ENCODE data around the gene DNHD1. TPM values are rescaled to one million over a fixed set of nuclear protein-coding genes. Genes with fewer than 3 reads are reported as not detected.

The DNHD1 gene
- total RNA-seq, 1 experiment from 2014 or later = 3.5 TPM

DNA sequence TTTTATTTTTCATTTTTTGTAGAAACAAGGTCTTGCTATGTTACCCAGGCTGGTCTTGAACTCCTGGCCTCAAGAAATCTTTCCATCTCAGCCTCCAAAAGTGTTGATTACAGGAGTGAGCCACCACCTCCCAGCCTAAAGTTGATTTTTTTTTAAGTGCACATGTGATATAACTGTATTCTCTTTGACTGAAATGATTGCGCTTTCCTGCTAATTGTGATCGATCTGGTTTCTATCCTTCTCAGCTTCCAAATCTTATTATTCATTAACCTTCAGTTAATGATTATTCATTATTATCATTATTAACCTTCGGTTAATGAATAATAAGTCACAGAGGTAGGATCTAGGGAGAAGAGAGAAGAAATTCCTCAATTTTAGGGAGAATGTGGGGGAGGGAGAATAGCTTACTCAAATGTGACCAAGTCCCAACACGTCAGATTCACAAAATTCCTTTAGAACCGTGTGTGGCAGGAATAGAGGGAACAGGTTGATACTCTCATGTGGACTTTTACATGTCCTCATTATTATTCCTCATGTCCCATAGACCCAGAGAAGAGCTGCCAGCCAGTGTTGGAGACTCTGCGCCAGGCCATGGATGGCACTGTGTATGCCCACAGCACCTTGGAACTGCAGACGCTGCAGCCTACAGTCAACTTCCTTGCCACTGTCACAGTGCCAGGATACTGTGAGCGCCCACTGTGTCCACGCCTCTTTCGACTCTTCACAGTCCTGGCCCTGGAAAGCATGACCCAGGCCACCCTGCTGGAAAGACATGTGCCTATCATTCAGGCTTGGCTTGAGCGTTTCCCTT, 59.3 kb downstream of the DNHD1 start:
- Histone ChIP-seq H3K4me3 (no peak overlapping the region), H3K9me3 (replicated peaks) (no peaks in the 10 kb centered on the region), H3K27me3 (no peaks in the 10 kb centered on the region), H3K27ac (no peak overlapping the region), H3K36me3 (no peaks in the 10 kb centered on the region), H3K4me1 (no peaks in the 10 kb centered on the region)
- DNase-seq = no peak

GRCh38 chr11:6557063-6557462, 60.0 kb downstream of the DNHD1 start:
- Histone ChIP-seq H3K27me3 (no peaks in the 10 kb centered on the region), H3K9me3 (replicated peaks) (no peaks in the 10 kb centered on the region), H3K4me1 (no peaks in the 10 kb centered on the region), H3K4me3 (no peak overlapping the region), H3K27ac (no peak overlapping the region), H3K36me3 (no peaks in the 10 kb centered on the region)
- no peak for DNase-seq

DNA sequence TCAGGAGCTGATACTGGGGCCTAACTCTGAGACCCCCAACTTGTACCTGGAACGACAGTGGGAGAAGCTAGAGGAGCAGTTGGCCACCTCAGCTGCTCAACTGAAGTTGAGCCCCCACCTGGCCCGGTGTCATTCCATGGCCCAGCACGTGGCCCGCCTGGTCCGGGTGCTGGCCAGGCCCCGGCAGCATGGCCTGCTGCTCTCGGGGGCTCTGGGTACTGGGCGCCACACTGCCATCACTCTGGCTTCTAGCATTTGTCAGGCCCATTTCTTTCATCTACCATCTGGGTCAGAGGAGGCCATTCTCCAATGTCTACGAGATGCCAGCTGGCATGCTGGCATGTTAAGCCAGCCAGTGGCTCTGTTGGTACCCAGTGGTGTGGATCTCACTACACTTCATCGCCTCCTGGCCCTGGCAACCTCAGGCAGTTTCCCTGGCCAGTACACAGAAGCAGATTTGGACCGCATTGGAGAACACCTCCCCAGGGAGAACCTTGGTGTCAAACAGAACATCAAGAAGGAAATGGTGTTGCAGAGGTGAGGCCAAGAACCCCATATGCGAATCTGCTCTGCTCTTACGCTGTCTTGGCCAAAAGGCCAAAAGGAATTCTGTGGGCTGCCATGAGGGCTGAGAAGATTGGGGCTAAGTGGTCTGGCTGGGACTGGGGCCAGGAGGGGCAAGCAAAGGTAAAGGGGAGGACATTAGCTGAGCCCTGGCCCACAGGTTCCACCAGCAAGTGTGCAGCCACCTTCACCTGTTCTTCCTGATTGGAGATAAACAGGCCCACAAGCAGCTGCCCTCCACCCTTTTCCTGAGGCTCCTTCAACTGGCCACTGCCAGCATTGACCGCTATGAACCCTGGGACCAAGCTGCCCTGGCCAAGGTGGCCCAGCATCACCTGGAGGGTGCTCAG, 60.9 kb downstream of the DNHD1 start:
- Histone ChIP-seq H3K27me3 (no peaks in the 10 kb centered on the region), H3K4me3 (no peak overlapping the region), H3K9me3 (replicated peaks) (no peaks in the 10 kb centered on the region), H3K4me1 (no peaks in the 10 kb centered on the region), H3K27ac (no peak overlapping the region), H3K36me3 (no peaks in the 10 kb centered on the region)
- DNase-seq = no peak

GRCh38 chr11:6559369-6559768, 62.3 kb downstream of the DNHD1 start:
- no peak overlapping the region for H3K27ac ChIP-seq
- H3K36me3 ChIP-seq = no peaks in the 10 kb centered on the region
- H3K27me3 ChIP-seq = no peaks in the 10 kb centered on the region
- H3K9me3 ChIP-seq (replicated peaks) = no peaks in the 10 kb centered on the region
- peak in 1 of 2 experiments; percentile 41 for DNase-seq
- no peak overlapping the region for H3K4me3 ChIP-seq
- no peaks in the 10 kb centered on the region for H3K4me1 ChIP-seq

DNA sequence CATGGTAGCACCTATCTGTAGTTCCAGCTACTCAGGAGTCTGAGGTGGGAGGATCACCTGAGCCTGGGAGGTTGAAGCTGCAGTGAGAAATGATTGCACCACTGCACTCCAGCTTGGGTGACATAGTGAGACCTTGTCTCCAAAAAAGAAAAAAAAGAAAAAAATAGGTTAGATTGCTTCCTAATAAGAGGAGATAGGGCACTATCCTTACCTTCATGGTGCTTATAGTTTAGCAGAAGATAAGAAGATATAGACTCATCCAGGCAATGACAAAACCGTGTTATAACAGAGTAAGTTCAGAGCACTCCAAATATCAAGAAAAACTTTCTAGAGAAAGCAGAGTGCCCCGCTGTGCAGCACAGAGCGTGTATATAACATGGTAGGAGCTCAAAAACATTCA, 64.2 kb downstream of the DNHD1 start:
- DNase-seq = no peak
- Histone ChIP-seq H3K36me3 (no peaks in the 10 kb centered on the region), H3K4me1 (no peaks in the 10 kb centered on the region)

GRCh38 chr11:6563121-6563619, 66.1 kb downstream of the DNHD1 start:
- DNase-seq = peak in 1 of 2 experiments; percentile 20
- no peaks in the 10 kb centered on the region for H3K4me1 ChIP-seq

More for the DNA sequence above, 64.2 kb downstream of the DNHD1 start:
- Histone ChIP-seq H3K27ac (no peak overlapping the region), H3K4me3 (no peak overlapping the region), H3K27me3 (no peaks in the 10 kb centered on the region), H3K9me3 (replicated peaks) (no peaks in the 10 kb centered on the region)

GRCh38 chr11:6563667-6564066, 66.6 kb downstream of the DNHD1 start:
- Histone ChIP-seq H3K4me1 (no peaks in the 10 kb centered on the region; the same call in 1 of the 2 replicates), H3K27me3 (no peaks in the 10 kb centered on the region), H3K27ac (no peak overlapping the region), H3K9me3 (replicated peaks) (no peaks in the 10 kb centered on the region), H3K36me3 (no peaks in the 10 kb centered on the region), H3K4me3 (no peak overlapping the region)
- no peak for DNase-seq

More at GRCh38 chr11:6563121-6563619, 66.1 kb downstream of the DNHD1 start:
- H3K4me3 ChIP-seq = no peak overlapping the region
- no peaks in the 10 kb centered on the region for H3K27me3 ChIP-seq
- no peaks in the 10 kb centered on the region for H3K36me3 ChIP-seq
- H3K27ac ChIP-seq = no peak overlapping the region
- H3K9me3 ChIP-seq (replicated peaks) = no peaks in the 10 kb centered on the region

- no peaks in the 10 kb centered on the region; the same call in 1 of the 2 replicates for H3K4me1 ChIP-seq
- no peaks in the 10 kb centered on the region for H3K9me3 ChIP-seq (replicated peaks)
- H3K27me3 ChIP-seq = no peaks in the 10 kb centered on the region
- H3K4me3 ChIP-seq = no peak overlapping the region
- H3K27ac ChIP-seq = no peak overlapping the region
- no peak for DNase-seq
- no peaks in the 10 kb centered on the region for H3K36me3 ChIP-seq
Measured at GRCh38 chr11:6565325-6565724, 68.2 kb downstream of the DNHD1 start.

DNA sequence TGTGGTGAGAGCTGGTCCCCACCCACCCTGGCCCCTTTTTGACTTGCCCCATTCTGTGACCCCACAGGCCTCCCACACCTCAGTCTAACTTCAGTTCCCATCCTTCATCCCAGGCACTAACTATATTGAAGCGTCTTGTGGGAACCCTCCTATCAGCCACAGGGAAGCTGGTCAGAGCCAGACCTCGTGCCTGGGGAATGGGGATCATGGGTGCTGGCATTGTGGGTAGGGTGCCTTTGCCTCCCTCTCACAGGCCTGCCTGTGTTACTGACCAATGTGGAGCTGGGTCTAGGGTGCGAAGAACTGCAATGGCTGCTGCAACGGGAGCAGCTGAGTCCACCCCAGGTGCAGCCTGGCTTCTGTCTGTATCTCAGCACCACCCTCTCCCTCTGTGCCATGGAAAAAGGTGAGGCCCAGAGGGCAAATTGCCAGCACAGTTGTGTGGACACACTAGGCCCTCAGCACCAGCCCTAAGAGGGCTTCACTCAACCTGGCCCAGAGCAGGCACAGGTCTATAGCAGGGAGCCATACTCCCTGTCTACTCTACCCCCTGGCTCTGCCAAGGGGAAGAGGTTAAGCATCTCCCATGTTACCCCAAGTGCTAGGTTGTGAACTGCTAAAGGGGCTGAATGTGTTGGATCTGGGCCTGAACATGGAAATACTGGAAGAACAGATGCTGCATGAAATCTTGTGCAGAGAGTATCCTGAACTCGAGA, 69.1 kb downstream of the DNHD1 start:
- Histone ChIP-seq H3K27ac (no peak overlapping the region), H3K36me3 (no peaks in the 10 kb centered on the region; the same call in 1 of the 2 replicates), H3K27me3 (no peaks in the 10 kb centered on the region), H3K4me3 (no peak overlapping the region), H3K9me3 (replicated peaks) (no peaks in the 10 kb centered on the region), H3K4me1 (no peaks in the 10 kb centered on the region; the same call in 1 of the 2 replicates)
- no peak for DNase-seq

DNA sequence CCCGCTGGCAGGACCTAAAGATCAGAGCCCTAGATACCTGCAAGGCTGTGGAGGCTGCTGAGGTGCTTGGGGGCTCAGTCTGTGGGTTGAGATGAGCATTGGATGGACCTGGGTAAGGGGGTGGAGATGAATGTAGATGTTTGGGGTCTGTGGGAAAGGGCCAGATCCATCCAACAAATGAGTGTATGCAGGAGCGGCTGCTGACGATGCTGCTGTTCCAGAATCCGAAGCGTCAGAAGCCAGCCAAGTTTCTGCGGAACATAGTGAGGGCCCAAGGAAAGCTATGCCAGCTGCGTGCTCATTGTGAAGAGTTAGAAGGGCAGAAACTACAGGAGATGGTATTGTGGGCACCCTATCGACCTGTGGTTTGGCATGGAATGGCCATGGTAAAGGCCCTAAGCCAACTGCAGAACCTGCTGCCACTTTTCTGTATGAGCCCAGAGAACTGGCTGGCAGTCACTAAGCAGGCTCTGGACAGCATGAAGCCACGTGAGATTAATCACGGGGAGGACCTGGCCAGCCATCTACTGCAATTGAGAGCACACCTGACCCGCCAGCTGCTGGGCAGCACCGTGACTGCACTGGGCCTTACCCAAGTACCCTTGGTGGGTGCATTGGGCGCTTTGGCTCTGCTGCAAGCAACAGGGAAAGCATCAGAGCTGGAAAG, 69.8 kb downstream of the DNHD1 start:
- no peak for DNase-seq
- no peaks in the 10 kb centered on the region; the same call in 1 of the 2 replicates for H3K36me3 ChIP-seq
- no peaks in the 10 kb centered on the region for H3K9me3 ChIP-seq (replicated peaks)
- no peaks in the 10 kb centered on the region for H3K27me3 ChIP-seq
- no peak overlapping the region for H3K4me3 ChIP-seq
- no peaks in the 10 kb centered on the region; the same call in 1 of the 2 replicates for H3K4me1 ChIP-seq
- H3K27ac ChIP-seq = no peak overlapping the region

DNA sequence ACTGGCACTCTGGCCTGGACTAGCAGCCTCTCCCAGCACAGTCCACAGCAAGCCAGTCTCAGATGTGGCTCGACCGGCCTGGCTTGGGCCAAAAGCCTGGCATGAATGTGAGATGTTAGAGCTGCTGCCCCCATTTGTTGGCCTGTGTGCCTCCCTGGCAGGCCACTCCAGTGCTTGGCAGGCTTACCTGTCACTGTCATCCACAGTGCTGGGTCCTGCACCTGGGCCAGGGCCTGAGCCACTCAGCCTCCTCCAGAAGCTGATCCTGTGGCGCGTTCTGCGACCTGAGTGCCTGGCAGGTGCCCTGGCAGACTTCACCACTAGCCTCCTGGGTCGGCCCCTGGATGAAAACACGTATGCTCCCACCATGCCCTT, 70.3 kb downstream of the DNHD1 start:
- Histone ChIP-seq H3K36me3 (no peaks in the 10 kb centered on the region; the same call in 1 of the 2 replicates), H3K9me3 (replicated peaks) (no peaks in the 10 kb centered on the region), H3K4me3 (no peak overlapping the region)

DNA sequence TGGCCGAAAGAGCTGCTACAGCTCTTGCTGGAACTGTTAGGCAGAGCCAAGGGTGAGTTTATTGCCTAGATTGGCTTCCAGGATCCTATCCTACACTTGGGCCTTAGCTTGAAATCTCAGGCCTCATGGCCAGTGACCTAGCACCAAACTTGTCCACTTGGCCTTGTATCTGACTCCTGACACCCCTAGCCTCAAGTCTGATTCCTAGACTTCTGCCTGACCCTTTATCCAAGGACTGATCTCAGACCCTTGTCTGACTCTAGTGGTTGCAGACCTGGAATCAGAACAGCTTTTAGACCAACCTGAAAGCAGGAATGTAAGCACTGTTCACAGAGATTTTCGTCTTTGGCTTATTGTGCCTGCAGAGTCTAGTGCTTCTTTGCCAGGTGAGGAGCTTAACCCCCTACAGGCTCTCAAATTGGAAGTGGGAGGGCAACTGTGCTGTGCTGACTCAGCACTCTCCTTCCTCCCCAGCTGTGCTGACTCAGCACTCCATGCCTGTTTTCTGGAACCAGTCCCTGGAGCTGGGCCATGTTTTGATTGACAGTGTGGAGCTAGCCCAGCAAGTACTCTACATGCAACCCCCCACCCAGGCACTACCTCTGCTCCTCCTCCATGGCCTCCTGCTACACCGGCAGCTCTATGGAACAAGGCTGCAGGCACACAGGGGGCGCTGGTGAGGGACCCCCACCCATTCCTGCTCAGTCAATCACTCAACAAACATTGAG, 71.3 kb downstream of the DNHD1 start:
- Histone ChIP-seq H3K36me3 (no peaks in the 10 kb centered on the region; the same call in 1 of the 2 replicates), H3K27me3 (no peaks in the 10 kb centered on the region), H3K9me3 (replicated peaks) (no peaks in the 10 kb centered on the region), H3K4me3 (no peak overlapping the region), H3K4me1 (no peaks in the 10 kb centered on the region; the same call in 1 of the 2 replicates), H3K27ac (no peak overlapping the region)
- DNase-seq = peak in 1 of 2 experiments; percentile 15

More for the DNA sequence above, 70.3 kb downstream of the DNHD1 start:
- Histone ChIP-seq H3K4me1 (no peaks in the 10 kb centered on the region; the same call in 1 of the 2 replicates), H3K27ac (no peak overlapping the region), H3K27me3 (no peaks in the 10 kb centered on the region)
- no peak for DNase-seq

DNA sequence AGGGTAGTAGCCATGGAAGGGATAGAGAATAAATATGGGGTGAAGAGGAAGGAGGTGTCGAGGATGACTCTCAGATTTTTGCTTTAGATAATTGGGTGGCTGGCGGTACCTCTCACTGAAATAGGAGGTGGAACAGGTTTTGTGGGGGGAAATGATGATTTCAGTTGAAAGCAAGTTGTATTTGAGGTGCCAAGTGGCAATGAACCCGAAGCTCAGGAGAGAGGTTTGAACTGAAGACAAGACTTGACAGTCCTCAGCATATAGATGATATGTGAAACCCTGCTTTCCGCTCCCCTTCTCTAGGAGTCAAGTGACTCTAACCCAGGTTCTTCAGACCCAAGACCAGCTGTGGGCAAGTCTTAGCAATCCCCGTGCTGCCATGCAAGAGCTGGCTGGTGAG, 72.6 kb downstream of the DNHD1 start:
- DNase-seq = no peak

More for the DNA sequence above, 72.6 kb downstream of the DNHD1 start:
- H3K36me3 ChIP-seq = no peaks in the 10 kb centered on the region; the same call in 1 of the 2 replicates
- H3K27me3 ChIP-seq = no peaks in the 10 kb centered on the region
- H3K4me3 ChIP-seq = no peak overlapping the region
- no peaks in the 10 kb centered on the region for H3K9me3 ChIP-seq (replicated peaks)
- H3K4me1 ChIP-seq = no peaks in the 10 kb centered on the region; the same call in 1 of the 2 replicates
- H3K27ac ChIP-seq = no peak overlapping the region
